GM19438 (cell line): Measurements from ENCODE around the gene JUP.

ENCODE experiments used
- ATAC-seq: cut with Tn5 transposase; IDR thresholded peaks from one replicate; pipeline ENCODE4 v1.9.1; 2021; ENCODE audit warnings: low read depth; ENCODE audit not compliant: unreplicated experiment

Gene JUP

DNA sequence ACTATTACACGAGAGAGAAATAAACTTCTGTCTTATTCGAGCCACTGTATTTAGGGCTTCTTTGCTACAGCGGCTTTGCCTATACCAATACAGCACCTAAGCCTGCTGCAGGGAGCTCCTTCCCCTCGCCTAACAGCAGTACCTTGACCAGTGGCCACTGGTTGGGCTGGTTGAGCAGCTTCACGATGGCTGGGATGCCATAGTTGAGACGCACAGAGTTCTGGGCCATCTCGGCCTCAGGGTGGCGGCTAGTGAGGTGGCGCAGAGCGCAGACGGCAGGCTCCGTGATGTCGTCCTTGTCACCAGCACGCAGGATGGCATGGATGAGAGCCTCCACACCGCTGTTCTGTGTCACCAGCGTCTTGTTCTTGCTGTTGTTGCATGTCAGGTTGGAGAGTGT lies 23.7 kb downstream of the JUP start:
- ATAC-seq = no peak

DNA sequence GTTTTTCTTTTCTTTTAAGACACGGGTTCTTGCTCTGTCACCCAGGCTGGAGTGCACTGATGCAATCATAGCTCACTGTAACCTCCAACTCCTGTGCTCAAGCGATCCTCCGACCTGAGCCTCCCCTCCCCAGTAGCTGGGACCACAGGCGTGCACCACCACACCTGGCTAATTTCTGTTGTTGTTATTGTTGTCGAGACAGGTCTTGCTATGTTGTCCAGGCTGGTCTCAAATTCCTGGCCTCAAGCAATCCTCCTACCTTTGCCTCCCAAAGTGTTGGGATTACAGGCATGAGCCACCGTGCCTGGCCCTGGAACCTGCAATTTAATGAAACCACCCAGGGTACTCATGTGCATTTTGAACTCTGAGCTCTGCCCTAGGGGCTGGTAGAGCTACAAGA lies 24.1 kb downstream of the JUP start:
- no peak for ATAC-seq

DNA sequence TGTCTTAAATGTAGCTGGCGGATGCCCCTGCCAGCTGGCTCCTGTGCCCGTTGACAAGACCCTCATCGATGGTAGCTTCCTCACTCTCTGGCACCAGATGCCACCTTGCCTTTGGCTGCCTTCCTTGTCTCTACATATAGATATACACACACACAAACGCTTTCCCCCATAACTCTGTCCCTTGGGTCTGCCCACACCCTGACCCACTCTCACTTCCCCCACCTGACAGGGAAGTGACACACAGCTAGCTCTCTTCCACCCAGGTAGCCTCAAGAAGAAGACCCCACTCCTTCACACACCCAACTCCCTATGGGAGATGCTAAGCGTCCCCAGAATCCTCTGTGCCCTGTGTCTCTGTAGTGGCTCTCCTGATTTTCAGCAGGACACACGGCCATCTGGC lies 25.6 kb downstream of the JUP start:
- ATAC-seq = no peak

DNA sequence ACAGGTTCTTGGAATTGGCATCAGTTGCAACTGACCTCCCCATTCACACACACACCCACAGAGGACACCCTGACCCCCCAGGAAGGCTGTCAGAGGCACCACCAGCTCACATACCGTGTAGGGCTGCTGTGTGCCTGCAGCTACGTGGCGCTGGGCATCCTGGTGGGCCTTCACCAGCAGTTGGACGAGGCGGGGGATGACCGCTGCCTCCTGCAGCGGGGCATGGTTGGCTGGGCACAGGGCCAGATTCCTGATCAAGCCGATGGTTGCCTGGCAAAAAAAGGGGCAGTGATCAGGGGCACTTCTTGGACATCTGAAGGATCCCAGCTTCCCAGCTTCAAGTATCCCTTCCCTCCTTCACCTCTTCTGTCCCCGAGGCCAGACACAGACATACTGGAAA lies 27.9 kb downstream of the JUP start:
- no peak for ATAC-seq

DNA sequence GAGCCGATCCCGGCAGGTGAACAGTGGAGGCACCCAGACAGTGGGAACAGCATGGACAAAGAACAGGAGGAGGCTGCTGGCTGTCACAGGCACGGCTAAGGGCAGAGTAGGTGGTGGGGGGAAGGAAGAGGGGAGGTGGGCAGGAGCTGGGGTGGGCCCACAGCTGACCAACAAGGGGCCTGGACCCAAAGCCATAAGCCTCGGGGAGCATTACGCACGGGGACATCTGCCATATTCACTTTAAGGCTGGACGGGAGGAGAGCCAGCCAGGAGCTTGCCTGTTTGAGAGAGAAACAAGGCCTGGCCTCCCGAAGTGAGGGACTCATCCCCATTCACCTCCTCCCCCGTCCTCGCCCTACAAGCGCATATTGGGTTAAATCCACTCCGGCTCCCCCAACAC lies 32.4 kb downstream of the JUP start:
- ATAC-seq = no peak

DNA sequence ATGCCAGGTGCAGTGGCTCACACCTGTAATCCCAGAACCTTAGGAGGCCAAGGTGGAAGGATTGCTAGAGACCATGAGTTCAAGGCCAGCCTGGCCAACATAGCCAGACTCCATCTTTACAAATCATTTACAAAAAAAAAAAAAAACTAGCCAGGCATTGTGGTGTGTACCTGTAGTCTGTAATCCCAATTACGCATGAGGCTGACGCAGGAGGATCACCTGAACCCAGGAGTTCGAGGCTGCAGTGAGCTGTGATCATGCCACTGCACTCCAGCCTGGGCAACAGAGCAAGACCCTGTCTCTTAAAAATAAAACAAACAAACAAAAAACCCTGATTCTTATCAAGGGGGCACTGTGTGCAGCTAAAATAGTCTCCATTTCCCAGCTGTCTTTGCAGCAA lies 35.2 kb downstream of the JUP start:
- no peak for ATAC-seq

DNA sequence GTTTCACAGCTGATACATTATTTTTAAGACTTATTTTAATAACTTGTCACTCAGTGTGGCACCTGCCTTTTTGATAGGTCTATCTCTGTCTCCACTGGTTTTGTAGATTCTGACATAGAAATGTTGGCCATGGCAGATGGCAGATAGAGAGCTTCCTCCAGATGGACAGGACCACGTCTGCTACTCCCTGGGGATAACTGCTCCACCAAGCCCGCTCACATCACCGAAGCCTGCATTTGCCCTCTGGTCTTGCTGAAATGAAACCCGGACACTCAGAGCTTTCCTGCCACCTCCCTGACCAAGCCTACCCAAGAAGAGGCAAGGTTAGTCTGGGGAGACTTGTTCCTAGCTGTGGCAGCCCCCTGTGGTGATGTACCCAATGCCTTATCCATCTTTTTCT lies 35.6 kb downstream of the JUP start:
- ATAC-seq = no peak

DNA sequence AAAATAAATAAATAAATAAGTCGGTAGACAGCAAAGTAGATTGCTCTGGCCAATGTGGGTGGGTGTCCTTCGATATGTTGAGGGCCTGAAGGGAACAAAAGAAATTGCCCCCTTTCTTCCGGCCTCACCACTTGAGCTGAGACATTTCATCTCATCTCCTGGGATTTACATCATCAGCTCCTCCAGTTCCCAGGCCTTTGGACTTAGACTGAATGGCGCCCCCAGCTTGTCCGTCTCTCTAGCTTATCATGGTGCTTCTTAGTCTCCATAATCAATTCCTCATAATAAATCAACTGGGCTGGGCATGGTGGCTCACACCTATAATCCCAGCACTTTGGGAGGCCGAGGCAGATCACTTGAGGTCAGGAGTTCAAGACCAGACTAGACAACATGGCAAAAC lies 38.2 kb downstream of the JUP start:
- ATAC-seq = no peak

DNA sequence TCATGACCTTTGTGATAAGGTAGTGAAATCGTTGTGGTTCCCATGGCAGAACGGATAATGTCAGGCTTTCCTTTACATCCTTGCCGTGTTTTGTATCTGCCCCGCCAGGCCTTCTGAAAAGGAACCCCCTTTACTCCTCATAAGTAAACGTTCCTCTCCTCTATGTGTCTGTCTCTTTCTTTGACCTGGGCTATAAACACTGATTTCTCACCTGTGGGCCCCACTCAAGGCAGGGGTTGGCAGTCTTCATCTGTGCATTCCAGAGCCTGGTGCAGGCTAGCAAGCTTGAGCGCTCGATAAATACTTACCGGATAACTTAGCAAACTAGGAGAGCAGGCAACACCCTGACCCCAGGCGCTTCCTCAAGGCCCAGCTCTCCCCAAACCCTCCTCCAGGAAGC lies 44.8 kb downstream of the JUP start:
- no peak for ATAC-seq

DNA sequence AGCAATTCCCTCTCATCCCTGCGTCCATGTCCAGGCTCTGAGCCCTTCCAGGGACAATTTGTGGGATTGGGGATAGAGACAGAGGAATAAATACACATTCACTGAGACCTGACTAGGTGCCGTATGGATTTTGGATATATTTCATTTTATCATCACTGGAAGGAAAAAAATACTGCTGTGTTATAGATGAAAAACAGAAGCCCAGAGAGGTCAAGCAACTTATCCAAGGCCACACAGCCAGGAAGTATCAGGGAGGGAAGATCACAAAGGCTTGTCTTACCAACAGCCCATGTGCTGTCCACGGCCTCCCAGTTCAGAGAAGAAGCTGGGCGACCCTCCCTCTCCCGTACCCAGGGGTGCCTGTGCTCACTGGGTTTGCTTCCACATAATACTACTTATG lies 46.0 kb downstream of the JUP start:
- no peak for ATAC-seq

DNA sequence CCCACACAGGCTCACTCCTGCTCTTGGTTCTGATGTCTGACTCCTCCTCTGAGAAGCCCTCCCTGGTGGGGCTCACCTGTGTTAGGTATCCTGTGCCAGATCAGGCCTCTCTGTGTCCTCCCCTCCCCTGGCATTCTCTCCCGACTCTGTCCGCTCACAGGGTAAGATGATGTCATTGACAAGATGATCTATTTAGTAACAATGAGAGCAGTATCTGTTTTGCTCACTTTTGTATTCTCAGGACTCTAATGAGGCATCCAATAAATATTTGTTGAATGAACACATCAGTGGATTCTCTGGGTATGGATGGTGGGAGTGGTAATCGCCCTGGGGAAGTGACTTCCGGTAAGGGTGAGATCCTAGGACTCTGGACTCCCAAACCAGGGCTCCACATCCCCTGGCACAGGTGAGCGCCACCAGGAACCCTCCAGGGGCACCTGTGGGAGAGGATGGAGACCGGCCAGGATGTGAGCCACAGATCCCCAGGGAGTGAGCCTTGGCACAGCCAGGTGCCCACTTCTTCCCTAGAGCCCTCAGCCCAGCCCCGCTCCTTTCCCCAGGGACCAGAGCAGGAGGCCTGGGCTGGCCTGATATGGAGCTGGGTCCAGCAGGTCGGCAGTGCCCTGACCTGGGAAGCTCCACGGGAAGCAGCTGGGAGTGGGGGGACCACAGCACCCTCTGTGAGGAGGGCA lies 46.7 kb downstream of the JUP start:
- ATAC-seq = no peak

DNA sequence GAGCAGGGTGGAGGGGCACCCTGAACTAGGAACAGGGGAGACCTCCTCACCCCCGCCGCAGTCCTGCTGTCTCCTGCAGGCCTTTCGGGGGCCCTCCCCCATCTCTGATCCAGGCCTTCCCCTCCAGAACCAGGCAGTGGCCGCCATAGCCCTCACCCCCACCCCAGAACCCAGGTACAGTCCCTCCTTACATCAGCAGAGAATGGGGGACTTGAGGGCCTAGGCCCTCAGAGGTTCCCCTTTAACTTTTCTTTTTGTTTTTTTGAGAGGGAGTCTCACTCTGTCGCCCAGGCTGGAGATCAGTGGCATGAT lies 47.8 kb downstream of the JUP start:
- no peak for ATAC-seq

DNA sequence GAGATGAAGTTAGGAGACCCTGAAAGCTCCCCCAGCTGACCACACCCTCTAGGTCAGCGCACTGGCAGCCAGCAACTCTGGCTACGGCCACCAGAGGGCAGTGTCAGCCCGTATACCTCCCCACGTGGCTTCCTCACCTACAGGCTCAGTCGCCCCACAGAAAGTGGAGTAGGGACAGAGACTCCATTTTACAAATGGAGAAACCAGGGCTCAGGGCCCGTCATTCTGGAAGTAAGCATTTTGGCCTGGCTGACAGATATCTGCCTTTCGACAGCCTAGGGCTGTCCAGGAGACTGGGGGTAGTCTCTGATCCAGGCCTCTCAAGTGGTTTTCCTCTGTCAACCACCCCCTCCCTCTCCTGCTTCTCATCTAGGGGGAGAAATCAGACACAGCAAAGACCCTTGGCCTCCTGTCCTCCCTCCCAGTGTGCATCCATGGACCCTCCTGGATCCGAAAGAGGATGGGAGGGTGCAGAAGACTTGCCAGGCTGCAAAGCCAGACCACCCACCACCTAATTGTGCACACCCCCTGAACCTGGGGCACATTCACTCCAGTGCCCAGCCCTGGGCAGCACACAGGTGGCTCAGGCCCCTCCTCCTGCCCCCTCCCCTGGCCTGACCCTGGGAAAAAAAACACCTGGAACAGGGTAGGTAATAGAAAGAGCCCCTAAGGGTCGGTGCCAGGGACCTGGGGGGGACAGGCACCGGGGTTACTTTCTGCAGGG lies 48.3 kb downstream of the JUP start:
- no peak for ATAC-seq

DNA sequence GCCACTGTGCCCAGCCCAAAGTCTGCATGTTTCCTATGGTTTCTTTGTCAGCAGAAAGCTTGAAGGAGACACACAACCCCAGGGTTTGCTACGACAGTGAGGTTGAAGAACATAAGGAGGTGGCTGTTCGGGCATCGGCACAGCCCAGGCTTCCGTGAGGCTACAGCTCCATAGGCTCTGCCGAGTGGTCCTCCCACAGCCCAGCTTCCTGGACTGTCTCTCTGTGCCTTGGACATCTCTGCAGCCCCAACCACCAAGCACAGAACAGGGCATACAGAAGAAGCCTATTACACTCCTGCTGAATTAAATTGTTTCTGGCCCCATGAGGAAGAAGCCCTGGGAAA lies 48.9 kb downstream of the JUP start:
- ATAC-seq = no peak

DNA sequence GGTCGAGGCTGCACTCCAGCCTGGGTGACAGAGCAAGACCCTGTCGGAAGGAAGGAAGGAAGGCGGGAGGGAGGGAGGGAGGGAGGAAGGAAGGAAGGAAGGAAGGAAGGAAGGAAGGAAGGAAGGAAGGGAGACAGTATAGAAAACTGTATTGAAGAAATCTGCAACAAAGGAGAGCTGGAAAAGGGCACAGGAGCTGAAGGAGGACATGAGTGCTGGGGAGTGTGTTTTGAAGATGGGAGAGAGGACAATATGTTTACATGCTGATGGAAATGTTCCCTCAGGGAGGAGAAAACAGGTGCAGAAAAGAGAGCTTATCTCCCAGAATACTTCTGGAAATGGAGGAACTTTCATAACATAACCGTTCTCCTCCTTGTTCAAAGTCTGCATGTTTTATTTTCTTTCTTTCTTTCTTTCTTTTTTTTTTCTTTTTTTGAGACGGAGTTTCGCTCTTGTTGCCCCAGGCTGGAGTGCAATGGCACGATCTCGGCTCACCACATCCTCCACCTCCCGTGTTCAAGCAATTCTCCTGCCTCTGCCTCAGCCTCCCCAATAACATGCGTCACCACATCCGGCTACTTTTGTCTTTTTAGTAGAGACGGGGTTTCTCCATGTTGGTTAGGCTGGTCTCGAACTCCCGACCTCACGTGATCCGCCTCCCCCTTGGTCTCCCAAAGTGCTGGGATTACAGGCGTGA lies 49.4 kb downstream of the JUP start:
- no peak for ATAC-seq

DNA sequence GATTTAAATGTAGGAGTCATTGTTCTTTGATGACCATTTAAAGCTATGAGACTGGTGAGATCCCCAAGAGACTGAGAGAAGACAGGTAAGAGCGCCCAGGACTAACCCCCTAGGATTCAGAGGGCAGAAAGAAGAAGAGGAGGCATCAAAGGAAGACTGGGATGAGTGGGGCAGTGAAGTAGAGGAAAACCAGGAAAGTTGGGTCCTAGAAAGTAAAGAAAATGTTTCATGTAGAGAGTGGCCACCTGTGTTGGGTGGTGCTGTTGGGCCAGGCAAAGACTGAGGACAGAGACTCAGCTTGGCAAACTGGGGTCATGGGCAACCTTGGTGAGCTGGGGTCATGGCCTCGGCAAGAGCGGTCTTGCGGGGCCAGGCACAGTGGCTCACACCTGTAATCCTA lies 50.8 kb downstream of the JUP start:
- ATAC-seq = no peak

DNA sequence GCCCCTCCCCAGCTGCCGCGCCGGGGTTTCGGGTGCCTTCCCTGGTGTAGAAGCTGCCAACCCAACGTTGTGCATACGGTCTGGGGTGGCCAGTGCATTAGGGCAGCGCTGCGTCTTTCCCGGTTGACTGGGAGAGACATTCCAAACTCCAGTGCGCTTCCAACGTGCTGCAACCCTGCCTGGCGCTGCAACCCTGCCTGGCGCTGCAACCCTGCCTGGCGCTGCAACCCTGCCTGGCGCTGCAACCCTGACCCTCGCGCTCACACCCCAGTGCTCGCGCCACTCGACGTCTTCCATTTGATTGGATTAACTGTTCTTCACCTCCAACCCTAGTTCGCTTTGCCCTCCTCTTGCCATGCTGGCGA lies 51.6 kb downstream of the JUP start:
- ATAC-seq = no peak

DNA sequence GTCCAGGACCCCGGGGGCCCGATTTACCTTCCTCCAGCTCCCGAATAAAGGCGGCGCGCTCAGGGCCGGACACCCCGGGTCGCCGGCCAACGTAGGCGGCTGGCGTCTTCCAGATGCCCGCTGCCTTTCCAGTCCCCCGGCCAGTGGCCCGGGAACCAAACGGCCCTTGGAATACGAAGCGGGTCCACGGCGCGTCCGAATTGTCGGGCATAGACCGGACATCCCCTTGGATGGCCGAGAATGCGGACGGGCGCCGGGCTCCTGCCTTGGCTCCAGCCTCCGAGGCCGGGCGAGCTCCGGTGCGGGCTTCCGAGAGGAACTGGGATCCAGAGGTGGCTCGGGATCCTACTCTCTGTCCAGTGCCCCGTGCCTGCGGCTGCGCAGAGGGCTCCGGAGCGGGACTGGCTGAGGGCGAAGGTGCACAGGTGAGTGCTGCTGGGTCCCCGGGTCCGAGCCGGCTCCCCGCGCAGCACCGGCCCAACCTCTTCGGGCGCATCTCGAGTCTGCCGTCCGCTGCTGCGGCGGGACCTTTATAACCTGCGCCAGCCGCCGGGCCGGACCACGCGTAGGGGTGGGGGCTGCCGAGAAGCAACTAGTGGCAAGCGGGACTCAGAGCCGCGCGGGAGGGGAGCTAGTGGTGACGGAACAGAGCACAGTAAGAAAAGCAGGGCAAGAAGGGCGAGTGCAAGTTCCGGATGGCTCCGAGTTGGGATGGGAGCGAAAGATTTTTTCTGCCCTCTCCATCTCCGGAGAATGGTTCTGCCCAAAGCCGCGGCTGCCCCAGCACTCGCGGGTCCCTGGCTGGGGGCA lies 52.2 kb downstream of the JUP start, which contains the start of gene HAP1:
Gene HAP1, minus strand, starts transcription at position 505 of the 810 bp plus-strand sequence. Its CDS starts 9 bp downstream, at position 496.
- no peak for ATAC-seq

DNA sequence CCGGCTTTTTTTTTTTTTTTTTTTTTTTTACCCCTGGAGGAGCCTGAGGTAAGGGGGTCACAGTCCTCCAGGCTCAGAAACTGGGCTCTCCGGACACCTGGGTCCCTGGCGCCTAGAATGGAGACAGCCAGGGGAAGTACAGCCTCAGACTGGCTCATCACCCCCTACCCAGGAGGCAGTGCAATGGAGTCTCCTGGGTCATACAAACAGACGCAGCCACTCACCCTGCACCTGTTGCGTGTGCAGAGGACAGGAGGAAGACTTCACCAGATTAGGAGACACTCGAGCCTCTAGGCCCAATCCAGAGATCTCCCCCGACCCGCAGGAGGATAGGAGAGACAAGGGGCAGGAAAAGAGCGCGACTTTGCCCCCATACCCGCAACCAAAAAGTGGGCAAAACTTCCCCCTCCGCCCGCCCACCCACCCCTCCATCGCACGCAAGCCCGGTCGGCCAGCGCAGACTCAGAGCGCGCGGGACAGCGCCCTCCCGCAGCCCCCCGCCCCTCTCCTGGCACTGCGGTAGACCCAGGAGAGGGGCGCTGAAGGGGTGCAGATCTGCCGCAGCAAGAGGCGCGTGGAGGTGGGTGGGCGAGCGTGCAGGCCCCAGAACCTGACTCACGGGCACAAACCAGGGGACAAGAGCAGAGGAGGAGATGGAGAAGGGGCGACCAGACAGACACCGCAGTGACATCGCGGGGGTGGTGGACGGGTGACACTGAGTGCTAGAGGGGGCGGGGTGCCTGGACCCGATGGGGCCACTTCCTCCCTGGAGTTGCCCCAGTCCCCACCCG lies 53.0 kb downstream of the JUP start:
- ATAC-seq = no peak

DNA sequence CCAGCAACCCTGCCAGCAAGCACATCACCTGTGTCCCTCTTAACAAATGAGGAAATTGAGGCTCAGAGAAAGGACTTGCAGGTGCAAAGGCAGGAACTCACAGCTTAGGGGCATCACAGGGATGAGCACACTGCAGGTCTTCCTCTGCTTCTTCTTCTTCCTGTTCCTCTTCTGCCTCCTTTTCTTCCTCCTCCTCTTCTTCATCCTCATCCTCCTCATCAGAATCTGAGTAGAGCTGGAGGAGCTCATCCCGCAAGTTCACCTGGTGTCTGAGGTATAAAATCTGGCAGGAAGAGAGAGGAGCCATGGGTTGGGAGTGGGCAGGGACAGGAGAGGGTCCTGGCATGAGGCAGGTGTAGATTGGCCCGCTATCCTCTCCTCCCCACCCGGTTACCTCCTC lies 54.7 kb downstream of the JUP start:
- ATAC-seq = no peak

DNA sequence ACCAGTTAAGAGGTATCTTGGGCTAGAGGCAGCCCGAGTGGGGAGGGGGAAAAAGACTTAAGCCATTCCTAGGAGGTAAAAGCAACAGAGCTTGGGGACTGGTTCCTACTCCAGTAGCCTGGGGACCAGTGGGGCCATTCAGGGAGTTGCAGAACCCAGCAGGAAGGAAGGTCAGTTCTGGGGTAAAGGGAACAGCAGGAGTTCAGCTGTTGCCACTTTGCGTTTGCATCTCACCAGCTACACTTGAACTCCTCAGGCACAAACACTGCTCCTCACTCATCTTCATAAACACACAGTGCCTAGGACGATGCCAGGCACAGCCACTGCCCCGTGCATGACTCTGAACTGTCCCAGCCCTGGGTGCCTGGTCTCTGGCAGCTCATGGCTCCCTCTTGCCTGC lies 56.0 kb downstream of the JUP start:
- no peak for ATAC-seq
